Central memory CD8-positive, alpha-beta T cell (primary cell): ENCODE data around the gene C4orf46.
"Not testable (repeated sequence)": the region's sequence is repeated elsewhere in the genome, so short reads cannot be mapped to it uniquely, and the experiment has no call there.

Source experiments
- ATAC-seq: fragments of 150-1000 bp; cut with Tn5 transposase; replicated peaks from 2 replicates; pipeline ENCODE4 v1.10.0; 2022; ENCODE audit warnings: mild to moderate bottlenecking, moderate FRiP score, moderate number of reproducible peaks; ENCODE audit not compliant: poor library complexity, severe bottlenecking; ENCODE audit errors: extremely low read depth
- DNase-seq, 2 donors: peaks; one replicate each; pipeline ENCODE4 v3.0.0; 2021; ENCODE audit warnings: low spot score in 2 of 2
- H3K27ac Mint-ChIP-seq: one replicate; pipeline ENCODE4 v1.8.0; 2022; ENCODE audit warnings: low read depth, mild to moderate bottlenecking, moderate library complexity, mixed read lengths
- H3K27me3 Mint-ChIP-seq: one replicate; pipeline ENCODE4 v1.8.0; 2022; ENCODE audit warnings: mixed read lengths
- H3K36me3 Mint-ChIP-seq: one replicate; pipeline ENCODE4 v1.8.0; 2022; ENCODE audit warnings: mild to moderate bottlenecking, moderate library complexity, mixed read lengths; ENCODE audit not compliant: insufficient read depth
- H3K4me1 Mint-ChIP-seq: one replicate; pipeline ENCODE4 v1.8.0; 2022; ENCODE audit warnings: mixed read lengths
- H3K4me3 Mint-ChIP-seq: one replicate; pipeline ENCODE4 v1.8.0; 2022; ENCODE audit warnings: mild to moderate bottlenecking, moderate library complexity, mixed read lengths
- H3K9me3 Mint-ChIP-seq: one replicate; pipeline ENCODE4 v1.8.0; 2022; ENCODE audit warnings: mixed read lengths

The C4orf46 gene

GRCh38 chr4:158670975-158671664 lies 567 bp downstream of the C4orf46 start:
- no peaks in the 10 kb centered on the region for H3K9me3 Mint-ChIP-seq
- ATAC-seq, result peak; percentile 33

GRCh38 chr4:158669310-158669709 lies 2.4 kb downstream of the C4orf46 start:
- H3K4me3 Mint-ChIP-seq, result no peak overlapping the region
- no peak for ATAC-seq

More at GRCh38 chr4:158670975-158671664, 567 bp downstream of the C4orf46 start:
- peaks cover 20% of the 10 kb centered on the region for H3K36me3 Mint-ChIP-seq
- peak overlapping the region; percentile 92 for H3K27ac Mint-ChIP-seq
- no peaks in the 10 kb centered on the region for H3K27me3 Mint-ChIP-seq
- peak overlapping the region; percentile 83 for H3K4me3 Mint-ChIP-seq
- peak; percentile 18 to 49 for DNase-seq
- H3K4me1 Mint-ChIP-seq, result peaks cover 15% of the 10 kb centered on the region

GRCh38 chr4:158667651-158668198 lies 4.0 kb downstream of the C4orf46 start:
- peaks cover 14% of the 10 kb centered on the region for H3K4me1 Mint-ChIP-seq
- no peaks in the 10 kb centered on the region for H3K9me3 Mint-ChIP-seq
- H3K27ac Mint-ChIP-seq, result no peak overlapping the region
- no peak overlapping the region for H3K4me3 Mint-ChIP-seq
- DNase-seq (no peak), ATAC-seq (no peak)
- H3K36me3 Mint-ChIP-seq, result peaks cover 16% of the 10 kb centered on the region
- H3K27me3 Mint-ChIP-seq, result no peaks in the 10 kb centered on the region

More at GRCh38 chr4:158669310-158669709, 2.4 kb downstream of the C4orf46 start:
- peaks cover 17% of the 10 kb centered on the region for H3K36me3 Mint-ChIP-seq
- H3K27me3 Mint-ChIP-seq, result no peaks in the 10 kb centered on the region
- H3K9me3 Mint-ChIP-seq, result no peaks in the 10 kb centered on the region
- peaks cover 15% of the 10 kb centered on the region for H3K4me1 Mint-ChIP-seq
- no peak overlapping the region for H3K27ac Mint-ChIP-seq
- no peak for DNase-seq

- no peak overlapping the region for H3K4me3 Mint-ChIP-seq
These were observed 4.8 kb downstream of the C4orf46 start for GRCh38 chr4:158666892-158667291.

GRCh38 chr4:158664806-158665205 lies 6.9 kb downstream of the C4orf46 start:
- Mint-ChIP-seq H3K27ac (no peak overlapping the region), H3K27me3 (peaks cover 6% of the 10 kb centered on the region), H3K4me3 (no peak overlapping the region), H3K9me3 (no peaks in the 10 kb centered on the region), H3K4me1 (no peaks in the 10 kb centered on the region), H3K36me3 (no peaks in the 10 kb centered on the region)
- ATAC-seq (no peak), DNase-seq (no peak)

More at GRCh38 chr4:158666892-158667291, 4.8 kb downstream of the C4orf46 start:
- Mint-ChIP-seq H3K27me3 (no peaks in the 10 kb centered on the region), H3K4me1 (peaks cover 8% of the 10 kb centered on the region), H3K36me3 (peaks cover 9% of the 10 kb centered on the region), H3K9me3 (no peaks in the 10 kb centered on the region), H3K27ac (no peak overlapping the region)
- DNase-seq (no peak), ATAC-seq (no peak)

- not testable (repeated sequence) for DNase-seq, H3K4me1 Mint-ChIP-seq, H3K27ac Mint-ChIP-seq, H3K4me3 Mint-ChIP-seq, H3K9me3 Mint-ChIP-seq, ATAC-seq, H3K36me3 Mint-ChIP-seq
- peaks cover 13% of the 10 kb centered on the region for H3K27me3 Mint-ChIP-seq
These were observed 7.7 kb downstream of the C4orf46 start for GRCh38 chr4:158663707-158664625.

GRCh38 chr4:158663255-158663654 lies 8.4 kb downstream of the C4orf46 start:
- not testable (repeated sequence) for DNase-seq, H3K4me3 Mint-ChIP-seq, H3K36me3 Mint-ChIP-seq, H3K4me1 Mint-ChIP-seq, H3K27ac Mint-ChIP-seq, ATAC-seq, H3K9me3 Mint-ChIP-seq
- peaks cover 20% of the 10 kb centered on the region for H3K27me3 Mint-ChIP-seq

GRCh38 chr4:158657291-158657690 lies 14.4 kb downstream of the C4orf46 start:
- peaks cover 25% of the 10 kb centered on the region for H3K27me3 Mint-ChIP-seq
- H3K9me3 Mint-ChIP-seq, result no peaks in the 10 kb centered on the region
- H3K4me3 Mint-ChIP-seq, result no peak overlapping the region
- H3K27ac Mint-ChIP-seq, result no peak overlapping the region
- ATAC-seq, result no peak
- peaks cover 6% of the 10 kb centered on the region for H3K4me1 Mint-ChIP-seq
- no peaks in the 10 kb centered on the region for H3K36me3 Mint-ChIP-seq
- no peak for DNase-seq

- DNase-seq (no peak), ATAC-seq (no peak)
- no peaks in the 10 kb centered on the region for H3K36me3 Mint-ChIP-seq
- H3K4me3 Mint-ChIP-seq, result no peak overlapping the region
- H3K27ac Mint-ChIP-seq, result no peak overlapping the region
- H3K4me1 Mint-ChIP-seq, result peaks cover 6% of the 10 kb centered on the region
- H3K9me3 Mint-ChIP-seq, result no peaks in the 10 kb centered on the region
- H3K27me3 Mint-ChIP-seq, result peaks cover 25% of the 10 kb centered on the region
These were observed 15.2 kb downstream of the C4orf46 start for GRCh38 chr4:158656439-158656838.

GRCh38 chr4:158652920-158653319 lies 18.8 kb downstream of the C4orf46 start:
- DNase-seq (no peak), ATAC-seq (no peak)
- H3K27me3 Mint-ChIP-seq, result peaks cover 1% of the 10 kb centered on the region
- peaks cover 6% of the 10 kb centered on the region for H3K4me1 Mint-ChIP-seq
- no peak overlapping the region for H3K27ac Mint-ChIP-seq
- H3K36me3 Mint-ChIP-seq, result no peaks in the 10 kb centered on the region
- H3K9me3 Mint-ChIP-seq, result no peaks in the 10 kb centered on the region
- H3K4me3 Mint-ChIP-seq, result peak overlapping the region; percentile 35

GRCh38 chr4:158649111-158649680 lies 22.5 kb downstream of the C4orf46 start:
- H3K27ac Mint-ChIP-seq, result no peak overlapping the region
- H3K4me1 Mint-ChIP-seq, result peaks cover 6% of the 10 kb centered on the region
- H3K9me3 Mint-ChIP-seq, result no peaks in the 10 kb centered on the region
- ATAC-seq, result no peak
- no peak for DNase-seq
- no peak overlapping the region for H3K4me3 Mint-ChIP-seq
- no peaks in the 10 kb centered on the region for H3K36me3 Mint-ChIP-seq
- H3K27me3 Mint-ChIP-seq, result peaks cover 27% of the 10 kb centered on the region

- H3K36me3 Mint-ChIP-seq, result no peaks in the 10 kb centered on the region
- no peaks in the 10 kb centered on the region for H3K9me3 Mint-ChIP-seq
- peaks cover 57% of the 10 kb centered on the region for H3K27me3 Mint-ChIP-seq
- H3K27ac Mint-ChIP-seq, result no peak overlapping the region
- ATAC-seq, result no peak
- DNase-seq, result no peak
- no peak overlapping the region for H3K4me3 Mint-ChIP-seq
- H3K4me1 Mint-ChIP-seq, result no peaks in the 10 kb centered on the region
These were observed 26.9 kb downstream of the C4orf46 start for GRCh38 chr4:158644760-158645159.
